ENCODE data around the gene CES4A. TPM values are rescaled to one million over a fixed set of nuclear protein-coding genes. Genes with fewer than 3 reads are reported as not detected.

The CES4A gene
- total and polyA plus RNA-seq, 9 of the 15 experiments (the other 6 are each of a cell fraction or from before 2014, with no cell fraction given), result 0.09 to 0.13 (median 0.11) TPM; not detected in 6

GRCh38 chr16:66946541-66946940 lies 41.8 kb upstream of the CES4A start:
- Histone ChIP-seq H3K9me1 (ENCODE audit: control insufficient read depth, insufficient read depth, low read length) (no peaks in the 10 kb centered on the region), H3K4me3 (no peak overlapping the region), H3K4me2 (ENCODE audit: insufficient read depth, low read length) (no peak overlapping the region), H3K9ac (ENCODE audit: insufficient read depth in 1 of 2, low read depth in 2 of 2, low read length in 2 of 2) (no peak overlapping the region), H4K20me1 (replicated peaks; ENCODE audit: control insufficient read depth, insufficient read depth, low read length) (no peaks in the 10 kb centered on the region), H3K79me2 (ENCODE audit: control insufficient read depth, insufficient read depth, low read length) (no peaks in the 10 kb centered on the region), H2AFZ (ENCODE audit: low read depth, low read length) (peak overlapping the region; percentile 51; the same call in 1 of the 2 replicates), H3K27me3 (ENCODE audit: control insufficient read depth in 2 of 2, insufficient read depth in 2 of 2, low read length in 2 of 2) (no peaks in the 10 kb centered on the region), H3K36me3 (ENCODE audit: control insufficient read depth, insufficient read depth, low read length) (peaks cover 24% of the 10 kb centered on the region; the same call in 2 of the 3 replicates), H3K4me1 (replicated peaks in 1 of 2; ENCODE audit: control insufficient read depth in 2 of 2, insufficient read depth in 2 of 2, low read length in 2 of 2) (peaks cover 0 to 16% of the 10 kb centered on the region in 2 experiments; a peak in 1 of 5 replicates), H3K9me3 (replicated peaks; ENCODE audit: control insufficient read depth, insufficient read depth, low read depth, low read length) (peaks cover under 1% of the 10 kb centered on the region), H3K27ac (ENCODE audit: extremely low read depth, low read depth, low read length) (no peak overlapping the region)
- ChIA-PET POLR2A (no interaction called here), CTCF (ENCODE audit: low intra/inter-chr PET ratio) (interaction anchor here (0.7 to 2.4 kb wide), 2 partner anchors 52 to 154 kb away, joined by 4 to 9 read pairs; no protein-coding TSS in a partner anchor)
- no TSS peak for BruUV-seq (replicated peaks)
- WGBS (ENCODE audit: insufficient coverage, low coverage, missing lambda C conversion rate), result 28% methylated on average over 7 of the region's 7 CpGs
- FAIRE-seq (no peak), DNase-seq (ENCODE audit: extremely low read depth in 1 of 4, low spot score in 3 of 4) (no peak), ATAC-seq (no peak)
- intact Hi-C loops (cut with micrococcal nuclease) (loop anchor here (2.0 to 5.0 kb wide), 3 partner anchors 30 to 156 kb away; no protein-coding TSS in a partner anchor), in situ Hi-C loops (cut with MboI) (no loop called here)
- TF ChIP-seq KAT8 (IDR thresholded peaks at IDR 0.05; ENCODE audit: low read depth) (no peak), FOXK1 (CRISPR knock-in tag; IDR thresholded peaks at IDR 0.05; ENCODE audit: borderline replicate concordance) (no peak), ATF2 (CRISPR knock-in tag; IDR thresholded peaks at IDR 0.05) (no peak), MITF (IDR thresholded peaks at IDR 0.05) (no peak), TSC22D4 (tag; IDR thresholded peaks at IDR 0.05) (no peak), PTBP1 (IDR thresholded peaks at IDR 0.05; ENCODE audit: low read depth, low read length) (no peak), POLR2AphosphoS5 (IDR thresholded peaks at IDR 0.05; ENCODE audit: control insufficient read depth, insufficient read depth, low read depth, low read length) (no peak), SREBF1 (IDR thresholded peaks at IDR 0.05; ENCODE audit: borderline replicate concordance, low read depth, low read length) (no peak), ILF3 (IDR thresholded peaks at IDR 0.05; ENCODE audit: borderline replicate concordance) (no peak), KDM5B (IDR thresholded peaks at IDR 0.05; ENCODE audit: insufficient replicate concordance, low read depth, low read length) (no peak), NFYB (IDR thresholded peaks at IDR 0.05; ENCODE audit: extremely low read depth, insufficient read length) (no peak), MTA3 (IDR thresholded peaks at IDR 0.05; ENCODE audit: borderline replicate concordance) (no peak), ZBTB7A (IDR thresholded peaks at IDR 0.05; ENCODE audit: borderline replicate concordance, control insufficient read depth, low read depth, low read length) (no peak), SUPT5H (IDR thresholded peaks at IDR 0.05) (no peak), RFX7 (CRISPR knock-in tag; IDR thresholded peaks at IDR 0.05) (no peak), ZBTB9 (CRISPR knock-in tag; IDR thresholded peaks at IDR 0.05) (no peak)

All from K562 (cell line).